Stomach smooth muscle (tissue), 2 donors: ENCODE results near the gene MLLT6.

Source experiments
- H3K27ac ChIP-seq: one replicate; pipeline ENCODE4 v1.7.0; 2013; ENCODE audit warnings: mild to moderate bottlenecking, low read length, inconsistent platforms
- H3K27me3 ChIP-seq, 2 donors: one replicate each; pipeline ENCODE4 v1.7.0; 2013; ENCODE audit warnings: low read length in 2 of 2; ENCODE audit not compliant: insufficient read depth in 2 of 2, control insufficient read depth in 1 of 2
- H3K36me3 ChIP-seq, 2 donors: one replicate each; pipeline ENCODE4 v1.7.0; 2013; ENCODE audit warnings: low read length in 2 of 2; ENCODE audit not compliant: control insufficient read depth in 2 of 2, insufficient read depth in 2 of 2
- H3K4me1 ChIP-seq: one replicate; pipeline ENCODE4 v1.7.0; 2013; ENCODE audit warnings: low read length; ENCODE audit not compliant: control insufficient read depth, insufficient read depth
- H3K4me3 ChIP-seq, 2 donors: one replicate each; pipeline ENCODE4 v1.7.0; 2013; ENCODE audit warnings: low read length in 2 of 2
- H3K9ac ChIP-seq, 2 donors: one replicate each; pipeline ENCODE4 v1.7.0; 2013; ENCODE audit warnings: low read length in 2 of 2, mild to moderate bottlenecking in 1 of 2
- H3K9me3 ChIP-seq, 2 donors: one replicate each; pipeline ENCODE4 v1.7.0; 2013; ENCODE audit warnings: low read length in 2 of 2; ENCODE audit not compliant: control insufficient read depth in 2 of 2
- donor health status: healthy.
- donor health status: Pancreatic carcinoma.

MLLT6 gene

DNA sequence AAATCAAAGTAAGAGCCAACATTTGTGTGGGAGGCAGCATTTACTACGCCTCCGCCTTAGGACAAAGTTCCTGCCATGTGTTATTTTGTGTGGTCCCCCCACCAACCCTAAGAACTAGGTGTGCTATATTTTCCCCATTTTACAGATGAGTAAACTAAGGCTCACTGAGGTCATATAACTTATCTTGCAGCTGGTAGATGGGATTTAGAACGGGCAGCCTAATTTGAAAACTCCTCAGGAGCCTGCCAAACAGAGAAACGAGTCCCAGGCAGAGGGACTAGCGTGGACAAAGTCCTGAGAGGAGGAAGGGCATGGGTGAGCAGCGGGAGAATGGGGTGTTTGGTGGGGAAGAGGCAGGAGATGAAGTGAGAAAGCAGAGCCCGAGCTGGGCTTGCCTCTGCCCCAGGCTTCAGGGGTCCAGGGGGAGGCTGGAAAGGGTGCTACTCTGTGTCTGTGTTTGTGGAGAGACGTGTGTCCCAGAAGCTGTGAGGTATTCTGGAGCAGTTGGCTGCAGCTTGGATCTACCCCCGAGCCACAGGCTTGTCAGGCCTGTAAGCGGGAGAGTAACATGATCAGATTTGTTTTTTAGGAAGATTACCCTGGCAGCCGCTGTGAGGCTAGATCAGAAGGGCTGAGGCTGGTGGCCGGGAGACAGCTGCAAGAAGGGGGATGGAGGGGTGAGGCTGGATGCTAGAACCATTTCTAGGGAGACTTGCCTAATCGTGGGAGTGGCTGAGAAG is 5.0 kb downstream of the MLLT6 start:
- Histone ChIP-seq H3K27me3 (no peaks in the 10 kb centered on the region), H3K4me3 (no peak overlapping the region), H3K9ac (no peak overlapping the region), H3K27ac (no peak overlapping the region), H3K36me3 (peaks cover 41 to 53% of the 10 kb centered on the region in 2 donors), H3K9me3 (no peaks in the 10 kb centered on the region), H3K4me1 (peaks cover 20% of the 10 kb centered on the region)

DNA sequence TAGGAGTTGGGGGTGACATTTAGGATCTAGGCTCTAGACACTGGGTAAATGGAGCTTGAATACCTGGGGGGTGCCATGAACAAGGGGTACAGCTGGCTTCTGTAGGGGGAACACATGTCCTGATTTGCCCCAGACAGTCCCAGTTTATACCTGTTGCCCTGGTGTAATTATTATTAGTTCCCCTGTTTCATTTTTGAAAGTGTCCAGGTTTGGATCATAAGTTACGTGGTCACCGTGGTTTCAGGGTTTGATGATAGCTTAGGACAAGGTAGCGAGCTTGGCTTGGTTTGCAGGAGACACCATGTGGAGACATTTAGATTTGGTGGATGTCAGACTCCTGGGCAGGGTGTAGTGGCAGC is 5.5 kb downstream of the MLLT6 start:
- Histone ChIP-seq H3K36me3 (peaks cover 45 to 59% of the 10 kb centered on the region in 2 donors), H3K27me3 (no peaks in the 10 kb centered on the region), H3K27ac (no peak overlapping the region), H3K4me3 (no peak overlapping the region), H3K9ac (no peak overlapping the region), H3K9me3 (no peaks in the 10 kb centered on the region), H3K4me1 (peaks cover 20% of the 10 kb centered on the region)

DNA sequence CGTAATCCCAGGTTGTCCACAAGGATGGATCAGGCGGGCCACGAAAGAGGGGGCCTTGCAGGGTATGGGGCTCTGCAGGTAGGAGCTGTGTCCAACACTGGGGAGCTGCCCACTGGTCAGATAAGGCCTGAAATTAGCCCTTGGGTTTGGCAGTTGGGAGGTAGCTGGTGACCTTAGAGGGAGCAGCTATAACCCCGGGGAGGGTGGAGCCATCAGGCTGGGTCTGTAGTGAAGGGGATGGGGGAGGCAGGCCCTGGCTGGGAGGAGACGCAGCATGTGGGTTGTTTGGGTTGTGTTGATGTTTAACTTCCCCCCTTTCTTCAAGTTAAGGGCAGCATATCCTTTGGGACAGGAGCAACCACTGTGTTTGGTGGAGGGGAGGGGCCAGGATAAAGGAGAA is 5.9 kb downstream of the MLLT6 start:
- H3K36me3 ChIP-seq = peaks cover 49 to 60% of the 10 kb centered on the region in 2 donors
- no peaks in the 10 kb centered on the region for H3K9me3 ChIP-seq
- H3K27ac ChIP-seq = no peak overlapping the region
- no peak overlapping the region for H3K4me3 ChIP-seq
- peaks cover 19% of the 10 kb centered on the region for H3K4me1 ChIP-seq
- no peaks in the 10 kb centered on the region for H3K27me3 ChIP-seq
- H3K9ac ChIP-seq = no peak overlapping the region

GRCh38 chr17:38711792-38712571 is 6.9 kb downstream of the MLLT6 start:
- H3K27me3 ChIP-seq = no peaks in the 10 kb centered on the region
- H3K4me1 ChIP-seq = peaks cover 9% of the 10 kb centered on the region
- H3K36me3 ChIP-seq = peaks cover 57 to 66% of the 10 kb centered on the region in 2 donors
- no peak overlapping the region for H3K27ac ChIP-seq
- H3K4me3 ChIP-seq = no peak overlapping the region
- H3K9ac ChIP-seq = no peak overlapping the region
- no peaks in the 10 kb centered on the region for H3K9me3 ChIP-seq

DNA sequence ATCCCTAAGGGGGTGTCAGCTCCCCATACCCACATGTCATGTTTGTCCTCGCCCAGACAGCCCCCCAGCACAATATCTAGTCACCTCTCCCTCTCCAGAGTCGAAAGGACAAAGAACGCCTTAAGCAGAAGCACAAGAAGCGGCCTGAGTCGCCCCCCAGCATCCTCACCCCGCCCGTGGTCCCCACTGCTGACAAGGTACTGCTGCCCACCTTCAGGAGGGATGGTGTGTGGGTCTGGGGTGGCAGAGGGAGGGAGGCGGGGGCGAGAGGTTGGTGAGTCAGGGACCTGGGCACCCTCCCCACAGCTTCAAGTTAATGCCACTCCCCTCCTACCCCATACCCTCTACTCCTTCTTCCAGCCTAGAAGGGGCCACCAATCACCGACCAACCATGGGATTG is 7.5 kb downstream of the MLLT6 start:
- H3K36me3 ChIP-seq = peaks cover 56 to 69% of the 10 kb centered on the region in 2 donors

GRCh38 chr17:38713456-38714075 is 8.5 kb downstream of the MLLT6 start:
- Histone ChIP-seq H3K4me3 (no peak overlapping the region), H3K4me1 (no peaks in the 10 kb centered on the region), H3K9me3 (no peaks in the 10 kb centered on the region), H3K27ac (no peak overlapping the region), H3K27me3 (no peaks in the 10 kb centered on the region), H3K9ac (no peak overlapping the region), H3K36me3 (peaks cover 51 to 71% of the 10 kb centered on the region in 2 donors)

More for the DNA sequence above, 7.5 kb downstream of the MLLT6 start:
- Histone ChIP-seq H3K9ac (no peak overlapping the region), H3K4me3 (no peak overlapping the region), H3K9me3 (no peaks in the 10 kb centered on the region), H3K27me3 (no peaks in the 10 kb centered on the region), H3K27ac (no peak overlapping the region), H3K4me1 (peaks cover 4% of the 10 kb centered on the region)

DNA sequence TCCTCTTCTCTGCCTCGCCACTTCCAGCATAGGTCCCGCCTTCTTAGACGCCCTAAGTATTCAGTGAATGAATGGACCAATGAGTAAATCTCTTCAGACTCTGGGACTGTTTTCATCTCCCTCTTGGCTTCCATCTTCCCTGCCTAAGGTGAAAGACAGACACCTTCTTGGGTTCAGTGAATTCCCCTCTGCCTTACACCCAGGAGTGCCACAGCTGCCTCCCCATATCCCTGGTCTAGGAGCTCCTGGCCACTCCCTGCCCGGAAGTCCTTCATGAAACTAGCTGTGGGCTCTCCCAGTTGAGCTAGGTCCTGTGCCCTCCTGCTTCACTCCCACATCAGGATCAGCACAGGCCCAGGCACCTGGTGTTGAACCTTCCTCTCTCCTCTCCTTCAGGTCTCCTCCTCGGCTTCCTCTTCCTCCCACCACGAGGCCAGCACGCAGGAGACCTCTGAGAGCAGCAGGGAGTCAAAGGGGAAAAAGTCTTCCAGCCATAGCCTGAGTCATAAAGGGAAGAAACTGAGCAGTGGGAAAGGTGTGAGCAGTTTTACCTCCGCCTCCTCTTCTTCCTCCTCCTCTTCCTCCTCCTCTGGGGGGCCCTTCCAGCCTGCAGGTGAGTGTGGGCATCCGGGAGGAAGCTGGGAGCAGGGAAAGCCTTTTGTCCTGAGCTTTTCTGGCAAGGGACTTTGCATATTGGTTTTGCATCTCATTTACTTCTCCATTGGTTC is 10.3 kb downstream of the MLLT6 start:
- Histone ChIP-seq H3K4me1 (no peaks in the 10 kb centered on the region), H3K4me3 (no peak overlapping the region), H3K9me3 (no peaks in the 10 kb centered on the region), H3K36me3 (peaks cover 46 to 61% of the 10 kb centered on the region in 2 donors), H3K27me3 (no peaks in the 10 kb centered on the region), H3K27ac (no peak overlapping the region), H3K9ac (no peak overlapping the region)

GRCh38 chr17:38716368-38717005 is 11.4 kb downstream of the MLLT6 start:
- no peak overlapping the region for H3K4me3 ChIP-seq
- no peak overlapping the region for H3K27ac ChIP-seq
- H3K9ac ChIP-seq = no peak overlapping the region
- no peaks in the 10 kb centered on the region for H3K27me3 ChIP-seq
- no peaks in the 10 kb centered on the region for H3K4me1 ChIP-seq
- no peaks in the 10 kb centered on the region for H3K9me3 ChIP-seq
- peaks cover 55 to 64% of the 10 kb centered on the region in 2 donors for H3K36me3 ChIP-seq

- no peaks in the 10 kb centered on the region for H3K4me1 ChIP-seq
- H3K9me3 ChIP-seq = no peaks in the 10 kb centered on the region
- no peak overlapping the region for H3K27ac ChIP-seq
- no peak overlapping the region for H3K9ac ChIP-seq
- no peak overlapping the region for H3K4me3 ChIP-seq
- H3K36me3 ChIP-seq = peaks cover 56 to 60% of the 10 kb centered on the region in 2 donors
- no peaks in the 10 kb centered on the region for H3K27me3 ChIP-seq
Observed at GRCh38 chr17:38717139-38717745, 12.2 kb downstream of the MLLT6 start.
